TTC549 (cell line): ENCODE measurements around the gene SEC23A.

Experiments
- FAIRE-seq: peaks from 2 replicates; lab custom pipeline; 2012; peaks lifted over from hg19 to GRCh38; lab: Jason Lieb, UNC

Gene SEC23A

GRCh38 chr14:38989922-38990546 is 113.0 kb downstream of the SEC23A start:
- no peak for FAIRE-seq

GRCh38 chr14:38987781-38988180 is 115.3 kb downstream of the SEC23A start:
- FAIRE-seq = no peak

- FAIRE-seq = no peak
These were observed 120.2 kb downstream of the SEC23A start for GRCh38 chr14:38982837-38983236.

- no peak for FAIRE-seq
These were observed 120.8 kb downstream of the SEC23A start for GRCh38 chr14:38982278-38982677.
